ENCODE data around the gene SPOP. TPM values are rescaled to one million over a fixed set of nuclear protein-coding genes. Genes with fewer than 3 reads are reported as not detected.

SPOP gene
- total RNA-seq, 1 donor from 2014 or later: 87.3 TPM

GRCh38 chr17:49588726-49589576 is 88.9 kb downstream of the SPOP start:
- no peaks in the 10 kb centered on the region for H3K27me3 ChIP-seq
- no peak overlapping the region for H3K27ac ChIP-seq
- DNase-seq: no peak
- ATAC-seq: no peak
- H3K9me3 ChIP-seq: no peaks in the 10 kb centered on the region
- no peaks in the 10 kb centered on the region for H3K4me1 ChIP-seq
- intact Hi-C loops (cut with DNase I): no loop called here
- peaks cover 17% of the 10 kb centered on the region for H3K36me3 ChIP-seq
- no peak overlapping the region for H3K4me3 ChIP-seq
- TF ChIP-seq, protein P1, sequence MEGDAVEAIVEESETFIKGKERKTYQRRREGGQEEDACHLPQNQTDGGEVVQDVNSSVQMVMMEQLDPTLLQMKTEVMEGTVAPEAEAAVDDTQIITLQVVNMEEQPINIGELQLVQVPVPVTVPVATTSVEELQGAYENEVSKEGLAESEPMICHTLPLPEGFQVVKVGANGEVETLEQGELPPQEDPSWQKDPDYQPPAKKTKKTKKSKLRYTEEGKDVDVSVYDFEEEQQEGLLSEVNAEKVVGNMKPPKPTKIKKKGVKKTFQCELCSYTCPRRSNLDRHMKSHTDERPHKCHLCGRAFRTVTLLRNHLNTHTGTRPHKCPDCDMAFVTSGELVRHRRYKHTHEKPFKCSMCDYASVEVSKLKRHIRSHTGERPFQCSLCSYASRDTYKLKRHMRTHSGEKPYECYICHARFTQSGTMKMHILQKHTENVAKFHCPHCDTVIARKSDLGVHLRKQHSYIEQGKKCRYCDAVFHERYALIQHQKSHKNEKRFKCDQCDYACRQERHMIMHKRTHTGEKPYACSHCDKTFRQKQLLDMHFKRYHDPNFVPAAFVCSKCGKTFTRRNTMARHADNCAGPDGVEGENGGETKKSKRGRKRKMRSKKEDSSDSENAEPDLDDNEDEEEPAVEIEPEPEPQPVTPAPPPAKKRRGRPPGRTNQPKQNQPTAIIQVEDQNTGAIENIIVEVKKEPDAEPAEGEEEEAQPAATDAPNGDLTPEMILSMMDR (IDR thresholded peaks at IDR 0.05): no peak

DNA sequence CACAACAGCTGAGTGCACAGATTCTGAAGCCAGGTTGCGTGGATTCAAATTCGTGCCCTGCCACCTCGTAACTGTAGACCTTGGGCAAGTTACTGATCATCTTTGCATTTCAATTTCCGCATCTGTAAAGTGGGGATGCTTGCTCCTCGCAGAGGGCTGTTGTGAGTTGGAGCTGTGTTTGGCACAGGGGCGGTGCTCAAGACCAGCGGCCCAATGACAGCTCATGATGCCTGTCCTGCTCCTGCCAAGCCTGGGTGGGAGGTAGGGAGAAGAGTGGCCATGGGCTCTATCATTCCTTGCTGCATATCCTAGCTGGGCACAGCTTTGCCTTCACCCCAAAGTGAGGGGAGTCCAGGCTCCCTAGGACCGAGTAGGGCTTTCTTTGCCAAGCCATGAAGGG is 89.6 kb downstream of the SPOP start:
- H3K4me1 ChIP-seq: no peaks in the 10 kb centered on the region
- no peaks in the 10 kb centered on the region for H3K27me3 ChIP-seq
- ATAC-seq: no peak
- no peak for DNase-seq
- no peaks in the 10 kb centered on the region for H3K9me3 ChIP-seq
- intact Hi-C loops (cut with DNase I): no loop called here
- peaks cover 11% of the 10 kb centered on the region for H3K36me3 ChIP-seq
- TF ChIP-seq, protein P1 (IDR thresholded peaks at IDR 0.05): no peak
- no peak overlapping the region for H3K27ac ChIP-seq
- H3K4me3 ChIP-seq: no peak overlapping the region

DNA sequence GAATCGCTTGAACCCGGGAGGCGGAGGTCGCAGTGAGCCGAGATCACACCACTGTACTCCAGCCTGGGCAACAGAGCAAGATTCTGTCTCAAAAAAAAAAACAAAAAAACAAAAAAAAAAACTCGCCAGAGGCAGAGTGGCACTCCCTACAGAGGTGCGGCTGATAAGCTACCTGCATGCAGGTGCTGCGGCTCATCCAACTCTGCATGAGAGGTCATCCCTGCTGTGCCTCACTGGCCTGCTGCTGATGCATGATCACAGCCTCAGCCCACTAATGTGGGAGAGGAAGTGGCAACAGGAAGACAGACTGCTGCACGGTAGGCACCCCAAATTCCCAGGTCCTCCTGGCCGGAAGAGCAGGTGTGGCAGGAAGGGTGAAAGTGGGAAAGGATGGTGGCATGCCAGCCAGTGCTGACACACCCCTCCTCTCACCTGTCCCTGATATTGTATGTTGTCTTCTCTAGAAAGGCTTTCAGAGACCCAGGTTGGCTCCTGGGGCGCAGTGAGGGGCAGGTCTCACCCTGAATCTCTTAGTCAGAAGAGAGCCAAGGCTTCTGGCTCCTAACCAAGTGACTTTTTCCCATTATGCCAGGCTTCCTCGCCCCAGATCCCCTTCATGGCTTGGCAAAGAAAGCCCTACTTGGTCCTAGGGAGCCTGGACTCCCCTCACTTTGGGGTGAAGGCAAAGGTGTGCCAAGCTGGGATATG is 90.4 kb downstream of the SPOP start:
- TF ChIP-seq, protein P1 (IDR thresholded peaks at IDR 0.05): no peak
- no peak for ATAC-seq
- intact Hi-C loops (cut with DNase I): no loop called here
- no peaks in the 10 kb centered on the region for H3K9me3 ChIP-seq
- no peak overlapping the region for H3K4me3 ChIP-seq
- no peaks in the 10 kb centered on the region for H3K27me3 ChIP-seq
- no peaks in the 10 kb centered on the region for H3K4me1 ChIP-seq
- peaks cover 3% of the 10 kb centered on the region for H3K36me3 ChIP-seq
- no peak for DNase-seq
- no peak overlapping the region for H3K27ac ChIP-seq

DNA sequence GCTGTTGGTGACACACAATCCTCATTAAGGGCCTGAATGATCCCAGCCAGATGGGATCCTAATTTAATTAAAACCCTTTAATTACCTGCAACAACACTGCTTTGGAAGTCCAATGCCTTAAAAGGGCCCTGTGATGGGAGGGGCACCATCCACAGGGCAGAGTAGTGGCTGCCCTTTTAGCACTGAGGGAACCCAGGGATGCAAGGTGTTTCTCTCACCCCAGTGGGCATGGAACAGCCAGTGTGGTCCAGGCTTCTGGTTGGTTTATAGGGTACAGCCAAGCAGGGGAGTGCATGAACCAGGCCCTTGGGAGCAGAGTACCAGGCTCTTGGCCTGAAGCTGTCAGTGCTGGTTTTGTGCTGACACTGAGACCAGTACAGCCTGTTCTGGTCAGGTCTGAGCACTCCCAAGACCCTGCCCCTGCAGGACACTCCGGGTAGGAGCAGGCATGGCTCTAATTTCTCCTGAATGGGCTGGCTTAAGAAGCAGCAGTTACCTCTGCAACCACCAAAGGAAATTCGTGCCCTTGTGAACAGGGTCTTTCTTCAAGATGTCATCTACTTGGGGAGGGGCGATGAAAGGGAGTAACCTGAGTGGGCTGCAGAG is 92.4 kb downstream of the SPOP start:
- DNase-seq (no peak), ATAC-seq (no peak)
- no peak overlapping the region for H3K27ac ChIP-seq
- no peaks in the 10 kb centered on the region for H3K4me1 ChIP-seq
- intact Hi-C loops (cut with DNase I): no loop called here
- no peaks in the 10 kb centered on the region for H3K27me3 ChIP-seq
- TF ChIP-seq, protein P1 (IDR thresholded peaks at IDR 0.05): no peak
- no peaks in the 10 kb centered on the region for H3K9me3 ChIP-seq
- H3K4me3 ChIP-seq: no peak overlapping the region
- H3K36me3 ChIP-seq: no peaks in the 10 kb centered on the region

DNA sequence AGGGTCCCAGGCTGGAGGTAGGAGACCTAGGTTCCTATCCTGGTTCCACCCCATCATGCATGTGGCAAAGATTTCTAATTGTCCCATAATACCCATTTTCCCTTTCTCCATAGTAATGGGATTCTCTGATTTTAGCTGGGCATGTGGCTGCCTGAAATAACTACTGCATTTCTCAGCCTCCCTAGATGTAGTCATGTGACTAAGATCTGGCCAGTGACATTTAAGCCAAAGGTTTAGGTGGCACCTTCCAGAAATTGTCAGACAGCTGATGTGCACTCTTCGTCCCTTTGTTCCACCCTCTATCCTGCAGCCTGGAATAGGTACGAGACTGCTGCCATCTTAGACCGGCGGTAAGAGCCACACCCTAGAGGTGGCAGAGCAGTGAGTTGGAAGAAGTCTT is 94.0 kb downstream of the SPOP start:
- no peak overlapping the region for H3K27ac ChIP-seq
- ATAC-seq: no peak
- TF ChIP-seq, protein P1 (IDR thresholded peaks at IDR 0.05): no peak
- DNase-seq: no peak
- no peaks in the 10 kb centered on the region for H3K36me3 ChIP-seq
- no peaks in the 10 kb centered on the region for H3K27me3 ChIP-seq
- intact Hi-C loops (cut with DNase I): no loop called here
- no peak overlapping the region for H3K4me3 ChIP-seq
- H3K9me3 ChIP-seq: no peaks in the 10 kb centered on the region
- no peaks in the 10 kb centered on the region for H3K4me1 ChIP-seq
